HepG2 (cell line): ENCODE measurements around the gene GLUD1. TPM values are rescaled to one million over a fixed set of nuclear protein-coding genes. Genes with fewer than 3 reads are reported as not detected.

Source experiments
- ATAC-seq: fragments of 200-7000 bp; cut with Tn5 transposase; 3 replicates; pipeline ENCODE4 v1.9.1; 2020; ENCODE audit warnings: mild to moderate bottlenecking, moderate library complexity
- BruUV-seq: library from RNA; stranded (reverse); fragments of 400-500 nt; replicated peaks from 2 replicates; lab custom pipeline; 2021; lab: Mats Ljungman, UMichigan
- CTCF ChIA-PET: fragments of 300-600 bp; formaldehyde crosslinking; extraction: SDS; loops from one replicate; lab custom pipeline; 2021; ENCODE audit warnings: low total read pairs, inconsistent platforms, low intra/inter-chr PET ratio; lab: Yijun Ruan, JAX
- POLR2A ChIA-PET: fragments of 350-600 bp; sonication (Branson Sonifier 250); formaldehyde crosslinking; loops from one replicate; lab custom pipeline; 2020; ENCODE audit warnings: antibody characterized with exemption, inconsistent platforms; lab: Yijun Ruan, JAX
- DNase-seq: peaks from one replicate; pipeline ENCODE4 v3.0.0-alpha.2; 2015; ENCODE audit warnings: low spot score
- FAIRE-seq: peaks from 3 replicates; lab custom pipeline; 2011; peaks lifted over from hg19 to GRCh38; lab: Jason Lieb, UNC
- H2AFZ ChIP-seq: one replicate; pipeline ENCODE4 v1.6.1; 2011; ENCODE audit warnings: low read length, inconsistent platforms
- H3K27ac ChIP-seq: fragments of 300-600 bp; 3 replicates; pipeline ENCODE4 v1.8.0; 2011; ENCODE audit warnings: mixed run types, mild to moderate bottlenecking, mixed read lengths, low read length, inconsistent platforms; ENCODE audit not compliant: insufficient read depth; ENCODE audit errors: extremely low read length
- H3K27me3 ChIP-seq, 2 experiments: fragments of 200-600 bp in 1 of 2; 2 replicates in 1 of 2; 3 replicates in 1 of 2; pipeline versions ENCODE4 v1.6.0 to v1.8.0; 2011; ENCODE audit warnings: low read length in 2 of 2, mild to moderate bottlenecking in 2 of 2, moderate library complexity in 2 of 2, inconsistent platforms in 1 of 2; ENCODE audit not compliant: insufficient read depth in 2 of 2, control insufficient read depth in 1 of 2
- H3K36me3 ChIP-seq, 2 experiments: fragments of 200-600 bp in 1 of 2; replicated peaks in 1 of 2; 2 replicates in 1 of 2; 3 replicates in 1 of 2; pipeline versions ENCODE4 v1.5.1 to v1.8.0; 2011; ENCODE audit warnings: low read length in 2 of 2, inconsistent platforms in 1 of 2; ENCODE audit not compliant: insufficient read depth in 2 of 2, control insufficient read depth in 1 of 2
- H3K4me1 ChIP-seq: 2 replicates; pipeline ENCODE4 v1.5.1; 2012; ENCODE audit warnings: low read length, inconsistent platforms; ENCODE audit not compliant: insufficient read depth
- H3K4me2 ChIP-seq: 2 replicates; pipeline ENCODE4 v1.6.0; 2011; ENCODE audit warnings: low read depth, low read length, inconsistent platforms
- H3K4me3 ChIP-seq, 3 experiments: fragments of 200-600 bp in 1 of 3; sonication (generic), shearing (Covaris generic) in 1 of 3; replicated peaks in 1 of 3; 2 replicates each; pipeline ENCODE4 v1.5.1; 2011 to 2016; ENCODE audit warnings: low read length in 3 of 3, inconsistent platforms in 2 of 3, low read depth in 2 of 3, mild to moderate bottlenecking in 2 of 3, control low read depth in 1 of 3, mixed read lengths in 1 of 3; ENCODE audit not compliant: insufficient read depth in 1 of 3
- H3K79me2 ChIP-seq: one replicate; pipeline ENCODE4 v1.6.1; 2011; ENCODE audit warnings: low read length, inconsistent platforms; ENCODE audit not compliant: insufficient read depth
- H3K9ac ChIP-seq: 2 replicates; pipeline ENCODE4 v1.6.0; 2011; ENCODE audit warnings: mild to moderate bottlenecking, low read depth, low read length, inconsistent platforms; ENCODE audit not compliant: insufficient read depth
- H3K9me3 ChIP-seq: 2 replicates; pipeline ENCODE4 v1.5.1; 2012; ENCODE audit warnings: mild to moderate bottlenecking, low read length
- H4K20me1 ChIP-seq: 2 replicates; pipeline ENCODE4 v1.6.0; 2011; ENCODE audit warnings: inconsistent platforms, mild to moderate bottlenecking, low read length, moderate library complexity; ENCODE audit not compliant: insufficient read depth
- CTCF ChIP-seq: sonication (generic); formaldehyde crosslinking; IDR thresholded peaks from 2 replicates; pipeline ENCODE4 v1.5.0; 2020; ENCODE audit warnings: mild to moderate bottlenecking, missing genetic modification reagents, moderate library complexity
- GATAD2A ChIP-seq: IDR thresholded peaks from 2 replicates; pipeline ENCODE4 v1.6.1; 2016
- GLMP ChIP-seq: sonication (generic); formaldehyde crosslinking; IDR thresholded peaks from 2 replicates; pipeline ENCODE4 v1.9.0; 2021; ENCODE audit warnings: missing genetic modification reagents, mild to moderate bottlenecking, borderline replicate concordance
- MIER2 ChIP-seq: IDR thresholded peaks from 2 replicates; pipeline ENCODE4 v1.6.1; 2016; ENCODE audit warnings: missing biosample characterization, missing genetic modification reagents
- SRF ChIP-seq: IDR thresholded peaks from 2 replicates; pipeline ENCODE4 v1.6.1; 2011; ENCODE audit warnings: mild to moderate bottlenecking, low read depth, low read length, moderate library complexity
- ZNF138 ChIP-seq: sonication (generic); formaldehyde crosslinking; IDR thresholded peaks from 2 replicates; pipeline ENCODE4 v1.5.0; 2020; ENCODE audit warnings: mild to moderate bottlenecking, low read depth, missing genetic modification reagents
- ZNF160 ChIP-seq: sonication (generic); formaldehyde crosslinking; IDR thresholded peaks from 2 replicates; pipeline ENCODE4 v1.8.0; 2022; ENCODE audit warnings: mild to moderate bottlenecking, inconsistent platforms, missing genetic modification reagents
- ZNF205 ChIP-seq: IDR thresholded peaks from 2 replicates; pipeline ENCODE4 v1.6.1; 2018; ENCODE audit warnings: missing biosample characterization, missing genetic modification reagents
- ZNF512B ChIP-seq: sonication (generic); formaldehyde crosslinking; IDR thresholded peaks from 2 replicates; pipeline ENCODE4 v1.5.1; 2020; ENCODE audit warnings: missing genetic modification reagents, mild to moderate bottlenecking, borderline replicate concordance
- ZNF775 ChIP-seq: sonication (generic); formaldehyde crosslinking; IDR thresholded peaks from 2 replicates; pipeline ENCODE4 v1.4.0; 2020; ENCODE audit warnings: missing genetic modification reagents, mild to moderate bottlenecking, moderate library complexity, borderline replicate concordance
- ZSCAN5A ChIP-seq: sonication (generic); formaldehyde crosslinking; IDR thresholded peaks from 2 replicates; pipeline ENCODE4 v1.8.0; 2022; ENCODE audit warnings: mild to moderate bottlenecking, missing genetic modification reagents, borderline replicate concordance
- ZSCAN9 ChIP-seq: IDR thresholded peaks from 2 replicates; pipeline ENCODE4 v1.6.1; 2016; ENCODE audit warnings: borderline replicate concordance
- WGBS: methylation state at CpG from one replicate; pipeline ENCODE4 v1.1.6; 2017; ENCODE audit warnings: low lambda C conversion rate; 5-methylcytosine and 5-hydroxymethylcytosine counted together
- in situ Hi-C: cut with HindIII; loops from 2 replicates; pipeline ENCODE4 v1.10.0; 2017; ENCODE audit warnings: low pct_unique_long_range_greater_than_20kb; ENCODE audit not compliant: extremely low pct_ligation_motif_present
- intact Hi-C: fragments of 100-400 bp; cut with micrococcal nuclease; formaldehyde crosslinking; loops from one replicate; pipeline ENCODE4 v1.10.0; 2022; ENCODE audit not compliant: unreplicated experiment
- polyA plus RNA-seq, 8 experiments: library from polyadenylated mRNA; depleted of rRNA in 3 of 8; stranded (reverse) in 7 of 8; unstranded in 1 of 8; fragments of >200 nt; fragmentation: Illumina TruSeq in 4 of 8; extraction: Trizol in 4 of 8; gene quantifications; 2 replicates each; pipeline versions ENCODE4 v1.2.1 to v1.2.3, GENCODE V29; 2011 to 2016; ENCODE audit warnings: low read depth in 4 of 8, missing spikeins in 1 of 8, mixed read lengths in 1 of 8; ENCODE audit not compliant: insufficient read depth in 1 of 8
- total RNA-seq, 5 experiments: library from RNA; depleted of rRNA; stranded (reverse); fragments of >200 nt; fragmentation: Illumina TruSeq; extraction: Trizol; gene quantifications; 2 replicates each; pipeline ENCODE4 v1.2.3, GENCODE V29; 2016; ENCODE audit warnings: low read depth in 1 of 5

The GLUD1 gene
- total and polyA plus RNA-seq, 2 of the 13 experiments (the other 11 are each of a cell fraction or from before 2014, with no cell fraction given): 301 to 798 TPM

- DNase-seq (no peak), FAIRE-seq (no peak), ATAC-seq (no peak)
- Histone ChIP-seq H3K4me2 (no peak overlapping the region), H4K20me1 (no peaks in the 10 kb centered on the region), H2AFZ (no peak overlapping the region), H3K27ac (no peak overlapping the region), H3K4me3 (no peak overlapping the region), H3K27me3 (no peaks in the 10 kb centered on the region), H3K79me2 (peaks cover 80% of the 10 kb centered on the region), H3K36me3 (peaks cover 9 to 56% of the 10 kb centered on the region in 2 experiments), H3K9me3 (no peaks in the 10 kb centered on the region)
- intact Hi-C loops: no loop called here
- ChIA-PET CTCF (no interaction called here), POLR2A (no interaction called here)
- BruUV-seq: no TSS peak
- in situ Hi-C loops: no loop called here
- WGBS: 99% methylated on average over 2 of the region's 2 CpGs
- no peak for TF ChIP-seq GLMP (CRISPR knock-in tag)
- no peak for TF ChIP-seq CTCF (CRISPR knock-in tag)
- no peak for TF ChIP-seq ZSCAN5A (CRISPR knock-in tag)
- TF ChIP-seq ZSCAN9: no peak
- no peak for TF ChIP-seq GATAD2A (CRISPR knock-in tag)
- TF ChIP-seq ZNF512B: no peak
- TF ChIP-seq ZNF138: no peak
- TF ChIP-seq SRF: no peak
- no peak for TF ChIP-seq MIER2 (CRISPR knock-in tag)
- TF ChIP-seq ZNF775 (CRISPR knock-in tag): no peak
- TF ChIP-seq ZNF160 (CRISPR knock-in tag): no peak
- no peak for TF ChIP-seq ZNF205 (CRISPR knock-in tag)
- TF ChIP-seq, all 625 proteins: peak for 0
- H3K4me1 ChIP-seq: peaks cover 46% of the 10 kb centered on the region
- H3K9ac ChIP-seq: no peak overlapping the region
Measured at GRCh38 chr10:87101996-87102395, 7.4 kb upstream of the GLUD1 start.
